ENCODE data around the gene RSPH9. TPM values are rescaled to one million over a fixed set of nuclear protein-coding genes. Genes with fewer than 3 reads are reported as not detected.

RSPH9 gene
- total and polyA plus RNA-seq, 2 donors (not counting 3 experiments of a cell fraction or from before 2014, with no cell fraction given): 0.18 to 0.27 TPM

GRCh38 chr6:43708860-43709653 is 64.2 kb downstream of the RSPH9 start:
- no peaks in the 10 kb centered on the region for H3K9me1 ChIP-seq (replicated peaks; ENCODE audit: control insufficient read depth, extremely low read depth, insufficient read depth, low read length)
- intact Hi-C loops (cut with micrococcal nuclease) (loop anchor here (5.0 kb wide), 1 partner anchor 63 kb away; the partner anchor contains the start of gene VEGFA), dilution Hi-C loops (cut with MboI; ENCODE audit: extremely low pct_ligation_motif_present, low sequenced_read_pairs) (no loop called here)
- H3K4me3 ChIP-seq (replicated peaks in 1 of 3; ENCODE audit: insufficient read depth in 1 of 3, low read depth in 1 of 3, low read length in 3 of 3): no peak overlapping the region
- H2AFZ ChIP-seq (ENCODE audit: low read depth, low read length): no peak overlapping the region
- H3K27ac ChIP-seq (ENCODE audit: insufficient read depth, low read depth, low read length): no peak overlapping the region
- no peaks in the 10 kb centered on the region for H3K36me3 ChIP-seq (ENCODE audit: control insufficient read depth in 2 of 2, extremely low read depth in 1 of 2, insufficient read depth in 2 of 2, low read length in 2 of 2)
- H3K4me1 ChIP-seq (ENCODE audit: control insufficient read depth, extremely low read depth, insufficient read depth, low read length): peaks cover 33% of the 10 kb centered on the region
- TF ChIP-seq, protein P1, sequence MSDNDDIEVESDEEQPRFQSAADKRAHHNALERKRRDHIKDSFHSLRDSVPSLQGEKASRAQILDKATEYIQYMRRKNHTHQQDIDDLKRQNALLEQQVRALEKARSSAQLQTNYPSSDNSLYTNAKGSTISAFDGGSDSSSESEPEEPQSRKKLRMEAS (IDR thresholded peaks at IDR 0.05; ENCODE audit: insufficient read depth, insufficient read length): no peak
- TF ChIP-seq MYC (IDR thresholded peaks at IDR 0.05; ENCODE audit: low read depth, low read length): no peak
- no peak for TF ChIP-seq GATA2 (IDR thresholded peaks at IDR 0.05; ENCODE audit: insufficient read depth, insufficient read length, low read depth, low read length)
- no peak for TF ChIP-seq EZH2 (IDR thresholded peaks at IDR 0.05; ENCODE audit: borderline replicate concordance, low read depth, low read length, severe bottlenecking)
- TF ChIP-seq POLR2AphosphoS5 (IDR thresholded peaks at IDR 0.05; ENCODE audit: insufficient read depth, low read depth, low read length): no peak
- TF ChIP-seq POLR2A (IDR thresholded peaks at IDR 0.05; ENCODE audit: low read depth, low read length): no peak
- no peak for TF ChIP-seq JUN (IDR thresholded peaks at IDR 0.05; ENCODE audit: borderline replicate concordance, insufficient read depth, insufficient read length, low read depth)
- no peak for TF ChIP-seq FOS (IDR thresholded peaks at IDR 0.05; ENCODE audit: borderline replicate concordance, insufficient read depth, low read length)
- no peak for TF ChIP-seq CTCF (IDR thresholded peaks at IDR 0.05; ENCODE audit: extremely low read depth in 1 of 2, insufficient read depth in 1 of 2, low read depth in 1 of 2, low read length in 2 of 2)
- no peaks in the 10 kb centered on the region for H3K9me3 ChIP-seq (replicated peaks; ENCODE audit: control insufficient read depth, insufficient read depth, low read length)
- H4K20me1 ChIP-seq (replicated peaks; ENCODE audit: control insufficient read depth, extremely low read depth, insufficient read depth, low read length): no peaks in the 10 kb centered on the region
- no TSS peak for BruUV-seq (replicated peaks)
- H3K9ac ChIP-seq (replicated peaks; ENCODE audit: extremely low read depth, insufficient read depth, low read length): no peak overlapping the region
- H3K79me2 ChIP-seq (ENCODE audit: control insufficient read depth, insufficient read depth, low read length): no peaks in the 10 kb centered on the region
- POLR2A ChIA-PET: no interaction called here
- no peaks in the 10 kb centered on the region for H3K27me3 ChIP-seq (ENCODE audit: control insufficient read depth in 2 of 2, insufficient read depth in 2 of 2, low read length in 2 of 2)
- DNase-seq (ENCODE audit: low read depth, low spot score) (peak; percentile 56), FAIRE-seq (no peak)
- CTCF ChIA-PET: interaction anchor here (0.6 to 2.1 kb wide), 7 partner anchors 10 to 370 kb away, joined by 3 to 9 read pairs (median 5); partner anchors contain the start of gene VEGFA
- peak overlapping the region; percentile 22 for H3K4me2 ChIP-seq (ENCODE audit: insufficient read depth, low read length)

All from endothelial cell of umbilical vein (primary cell).